Measurements from ENCODE around the gene OR7A10. TPM values are rescaled to one million over a fixed set of nuclear protein-coding genes. Genes with fewer than 3 reads are reported as not detected.

The OR7A10 gene
- not detected in 2 replicates for total RNA-seq

DNA sequence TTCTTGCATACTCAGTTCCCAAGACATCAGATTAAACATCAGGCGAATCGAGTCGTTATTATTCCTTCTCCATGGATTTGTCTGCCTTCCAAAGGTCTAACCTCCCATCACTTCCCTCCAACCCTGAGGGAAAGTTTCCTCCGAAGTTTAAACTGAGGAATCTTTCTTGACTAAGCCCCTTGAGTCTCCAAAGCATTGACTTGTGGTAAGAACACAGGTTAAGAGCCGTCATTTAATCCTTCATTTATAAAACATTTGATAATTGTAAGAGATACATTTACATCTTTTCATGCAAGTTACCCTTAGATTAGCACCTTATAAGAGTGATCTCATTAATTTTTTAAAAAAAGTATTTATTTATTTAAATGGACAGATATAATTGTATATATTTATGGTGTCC, at the start of gene OR7A10:
TSS of gene OR7A10 (minus strand) at position 101 of the 400 bp plus-strand sequence. CDS start 7,045 bp downstream, outside the sequence.

GRCh38 chr19:14886032-14886431, 37.3 kb upstream of the OR7A10 start, which contains the start of gene OR7A17:
Gene OR7A17 (minus strand): TSS chr19:14886132. CDS start chr19:14881355, 4,777 bp downstream.

GRCh38 chr19:14835011-14835410, 13.7 kb downstream of the OR7A10 start, which contains the start of the genes OR7A5 and OR7C1:
Gene OR7A5 (minus strand): TSS chr19:14835185. CDS start chr19:14828241, 6,944 bp downstream.
Gene OR7C1 (minus strand): TSS chr19:14835185. CDS start chr19:14800136, 35,049 bp downstream.

Other genes starting within 250 kb of the OR7A10 start
- gene ADGRE3, start 174.1 kb downstream of the OR7A10 start, total RNA-seq, result not detected in 2 replicates
- gene ZNF333, start 158.9 kb downstream of the OR7A10 start, total RNA-seq, result 5.7 and 8.2 TPM in 2 replicates
- gene ADGRE2, start 70.4 kb downstream of the OR7A10 start, total RNA-seq, result 0.51 TPM in 1 of 2 replicates, not detected in the other
- not detected in 2 replicates for gene OR7A5, start 13.7 kb downstream of the OR7A10 start, total RNA-seq
- not detected in 2 replicates for gene OR7C1, start 13.7 kb downstream of the OR7A10 start, total RNA-seq
- gene OR7A17, start 37.2 kb upstream of the OR7A10 start, total RNA-seq, result not detected in 2 replicates
- not detected in 2 replicates for gene OR7C2, start 92.6 kb upstream of the OR7A10 start, total RNA-seq
- not detected in 2 replicates for gene SLC1A6, start 130.9 kb upstream of the OR7A10 start, total RNA-seq
- not detected in 2 replicates for gene CASP14, start 200.6 kb upstream of the OR7A10 start, total RNA-seq
- not detected in 2 replicates for gene OR1I1, start 233.3 kb upstream of the OR7A10 start, total RNA-seq